SK-N-MC (cell line): Measurements from ENCODE around the gene ME3.

Source experiments
- EZH2 ChIP-seq: fragments of 200-600 bp; sonication (generic); IDR thresholded peaks from one replicate; pipeline ENCODE4 v1.6.1; 2017; ENCODE audit warnings: antibody characterized with exemption
- FOXP2 ChIP-seq: optimal IDR thresholded peaks from 2 replicates; pipeline ENCODE3; 2011; ENCODE audit warnings: mild to moderate bottlenecking, moderate library complexity; ENCODE audit not compliant: insufficient read depth; ENCODE audit errors: extremely low read length, control extremely low read depth
- POLR2AphosphoS5 ChIP-seq: IDR thresholded peaks from 2 replicates; pipeline ENCODE4 v1.6.1; 2012; ENCODE audit warnings: mild to moderate bottlenecking, low read depth, low read length, borderline replicate concordance

GRCh38 chr11:86663761-86664160 is 8.7 kb downstream of the ME3 start:
- TF ChIP-seq POLR2AphosphoS5 (no peak), EZH2 (no peak), FOXP2 (no peak)
